HEK293 (cell line): Measurements from ENCODE around the gene SPACA7.

ENCODE experiments used
- ELK4 ChIP-seq: IDR thresholded peaks from 2 replicates; pipeline ENCODE4 v1.6.1; 2011; ENCODE audit warnings: mild to moderate bottlenecking, low read depth, low read length, borderline replicate concordance
- FEZF1 ChIP-seq: fragments of 450-650 bp; formaldehyde crosslinking; IDR thresholded peaks from 2 replicates; pipeline ENCODE4 v1.5.1; 2016; ENCODE audit warnings: missing biosample characterization, missing genetic modification characterization
- MEIS1 ChIP-seq: sonication (generic); formaldehyde crosslinking; IDR thresholded peaks from 2 replicates; pipeline ENCODE4 v1.8.1; 2022; ENCODE audit warnings: missing genetic modification reagents, mild to moderate bottlenecking, borderline replicate concordance
- PRDM4 ChIP-seq: fragments of 450-650 bp; formaldehyde crosslinking; IDR thresholded peaks from 2 replicates; pipeline ENCODE4 v1.5.1; 2017; ENCODE audit warnings: missing biosample characterization, missing genetic modification characterization
- ZBTB7A ChIP-seq: fragments of 450-650 bp; formaldehyde crosslinking; IDR thresholded peaks from 2 replicates; pipeline ENCODE4 v1.5.1; 2016; ENCODE audit warnings: low read depth, missing biosample characterization, missing genetic modification characterization
- ZNF148 ChIP-seq: fragments of 450-650 bp; formaldehyde crosslinking; IDR thresholded peaks from 2 replicates; pipeline ENCODE4 v1.5.0; 2017; ENCODE audit warnings: missing biosample characterization, missing genetic modification characterization, borderline replicate concordance
- ZNF155 ChIP-seq: fragments of 450-650 bp; formaldehyde crosslinking; IDR thresholded peaks from 2 replicates; pipeline ENCODE4 v1.5.1; 2016; ENCODE audit warnings: missing biosample characterization, missing genetic modification characterization
- ZNF223 ChIP-seq: fragments of 450-650 bp; formaldehyde crosslinking; IDR thresholded peaks from 2 replicates; pipeline ENCODE4 v1.5.1; 2016; ENCODE audit warnings: missing biosample characterization, missing genetic modification characterization
- ZNF266 ChIP-seq: fragments of 450-650 bp; formaldehyde crosslinking; IDR thresholded peaks from 2 replicates; pipeline ENCODE4 v1.5.1; 2016; ENCODE audit warnings: missing biosample characterization, missing genetic modification characterization, low read depth
- ZNF280C ChIP-seq: fragments of 450-650 bp; formaldehyde crosslinking; IDR thresholded peaks from 2 replicates; pipeline ENCODE4 v1.5.1; 2016; ENCODE audit warnings: missing biosample characterization, missing genetic modification characterization
- ZNF354C ChIP-seq: fragments of 450-650 bp; formaldehyde crosslinking; IDR thresholded peaks from 2 replicates; pipeline ENCODE4 v1.5.1; 2016; ENCODE audit warnings: missing biosample characterization, missing genetic modification characterization, low read depth, borderline replicate concordance
- ZNF449 ChIP-seq: fragments of 450-650 bp; formaldehyde crosslinking; IDR thresholded peaks from 2 replicates; pipeline ENCODE4 v1.5.1; 2017; ENCODE audit warnings: missing biosample characterization, mild to moderate bottlenecking, missing genetic modification characterization, moderate library complexity
- ZNF48 ChIP-seq: fragments of 450-650 bp; formaldehyde crosslinking; IDR thresholded peaks from 2 replicates; pipeline ENCODE4 v1.5.1; 2016; ENCODE audit warnings: missing biosample characterization, missing genetic modification characterization
- ZNF585B ChIP-seq: fragments of 450-650 bp; formaldehyde crosslinking; IDR thresholded peaks from 2 replicates; pipeline ENCODE4 v1.5.1; 2016; ENCODE audit warnings: missing biosample characterization, missing genetic modification characterization
- ZNF600 ChIP-seq: fragments of 450-650 bp; formaldehyde crosslinking; IDR thresholded peaks from 2 replicates; pipeline ENCODE4 v1.5.1; 2016; ENCODE audit warnings: missing biosample characterization, missing genetic modification characterization
- ZNF624 ChIP-seq: fragments of 450-650 bp; formaldehyde crosslinking; IDR thresholded peaks from 2 replicates; pipeline ENCODE4 v1.5.1; 2017; ENCODE audit warnings: missing biosample characterization, missing genetic modification characterization
- ZNF701 ChIP-seq: fragments of 450-650 bp; formaldehyde crosslinking; IDR thresholded peaks from 2 replicates; pipeline ENCODE4 v1.5.1; 2016; ENCODE audit warnings: missing biosample characterization, missing genetic modification characterization
- ZNF707 ChIP-seq: fragments of 450-650 bp; formaldehyde crosslinking; IDR thresholded peaks from 2 replicates; pipeline ENCODE4 v1.5.1; 2016; ENCODE audit warnings: missing biosample characterization, missing genetic modification characterization
- TF ChIP-seq, protein P1 (sequence below): fragments of 450-650 bp; formaldehyde crosslinking; IDR thresholded peaks from 2 replicates; pipeline ENCODE4 v1.5.1; 2016; ENCODE audit warnings: missing biosample characterization, missing genetic modification characterization
- TF ChIP-seq, protein P2 (sequence below): fragments of 450-650 bp; formaldehyde crosslinking; optimal IDR thresholded peaks from 2 replicates; pipeline ENCODE3; 2016; ENCODE audit warnings: missing biosample characterization, mild to moderate bottlenecking, missing genetic modification characterization
- TF ChIP-seq, protein P3 (sequence below): fragments of 450-650 bp; formaldehyde crosslinking; IDR thresholded peaks from 2 replicates; pipeline ENCODE4 v1.5.1; 2016; ENCODE audit warnings: missing biosample characterization, missing genetic modification characterization
- TF ChIP-seq, protein P4 (sequence below): fragments of 450-650 bp; formaldehyde crosslinking; IDR thresholded peaks from 2 replicates; pipeline ENCODE4 v1.5.1; 2017; ENCODE audit warnings: missing biosample characterization, missing genetic modification characterization

The SPACA7 gene

GRCh38 chr13:112346173-112346898 is 29.8 kb upstream of the SPACA7 start (continued):
- no peak for TF ChIP-seq ZNF155 (tag by site-specific recombination)
- TF ChIP-seq, protein P1, sequence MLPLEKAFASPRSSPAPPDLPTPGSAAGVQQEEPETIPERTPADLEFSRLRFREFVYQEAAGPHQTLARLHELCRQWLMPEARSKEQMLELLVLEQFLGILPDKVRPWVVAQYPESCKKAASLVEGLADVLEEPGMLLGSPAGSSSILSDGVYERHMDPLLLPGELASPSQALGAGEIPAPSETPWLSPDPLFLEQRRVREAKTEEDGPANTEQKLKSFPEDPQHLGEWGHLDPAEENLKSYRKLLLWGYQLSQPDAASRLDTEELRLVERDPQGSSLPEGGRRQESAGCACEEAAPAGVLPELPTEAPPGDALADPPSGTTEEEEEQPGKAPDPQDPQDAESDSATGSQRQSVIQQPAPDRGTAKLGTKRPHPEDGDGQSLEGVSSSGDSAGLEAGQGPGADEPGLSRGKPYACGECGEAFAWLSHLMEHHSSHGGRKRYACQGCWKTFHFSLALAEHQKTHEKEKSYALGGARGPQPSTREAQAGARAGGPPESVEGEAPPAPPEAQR (tag by site-specific recombination): no peak
- TF ChIP-seq ZNF585B (tag by site-specific recombination): no peak
- TF ChIP-seq PRDM4 (tag by site-specific recombination): peak; percentile 95
- peak; percentile 92 for TF ChIP-seq MEIS1 (CRISPR knock-in tag)
- no peak for TF ChIP-seq ZNF266 (tag by site-specific recombination)
- TF ChIP-seq, protein P2, sequence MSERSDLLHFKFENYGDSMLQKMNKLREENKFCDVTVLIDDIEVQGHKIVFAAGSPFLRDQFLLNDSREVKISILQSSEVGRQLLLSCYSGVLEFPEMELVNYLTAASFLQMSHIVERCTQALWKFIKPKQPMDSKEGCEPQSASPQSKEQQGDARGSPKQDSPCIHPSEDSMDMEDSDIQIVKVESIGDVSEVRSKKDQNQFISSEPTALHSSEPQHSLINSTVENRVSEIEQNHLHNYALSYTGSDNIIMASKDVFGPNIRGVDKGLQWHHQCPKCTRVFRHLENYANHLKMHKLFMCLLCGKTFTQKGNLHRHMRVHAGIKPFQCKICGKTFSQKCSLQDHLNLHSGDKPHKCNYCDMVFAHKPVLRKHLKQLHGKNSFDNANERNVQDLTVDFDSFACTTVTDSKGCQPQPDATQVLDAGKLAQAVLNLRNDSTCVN: no peak
- TF ChIP-seq ZBTB7A (tag by site-specific recombination): 0 out of 2 replicates have a peak, but pooled peaks have one; percentile 16
- TF ChIP-seq, protein P3, sequence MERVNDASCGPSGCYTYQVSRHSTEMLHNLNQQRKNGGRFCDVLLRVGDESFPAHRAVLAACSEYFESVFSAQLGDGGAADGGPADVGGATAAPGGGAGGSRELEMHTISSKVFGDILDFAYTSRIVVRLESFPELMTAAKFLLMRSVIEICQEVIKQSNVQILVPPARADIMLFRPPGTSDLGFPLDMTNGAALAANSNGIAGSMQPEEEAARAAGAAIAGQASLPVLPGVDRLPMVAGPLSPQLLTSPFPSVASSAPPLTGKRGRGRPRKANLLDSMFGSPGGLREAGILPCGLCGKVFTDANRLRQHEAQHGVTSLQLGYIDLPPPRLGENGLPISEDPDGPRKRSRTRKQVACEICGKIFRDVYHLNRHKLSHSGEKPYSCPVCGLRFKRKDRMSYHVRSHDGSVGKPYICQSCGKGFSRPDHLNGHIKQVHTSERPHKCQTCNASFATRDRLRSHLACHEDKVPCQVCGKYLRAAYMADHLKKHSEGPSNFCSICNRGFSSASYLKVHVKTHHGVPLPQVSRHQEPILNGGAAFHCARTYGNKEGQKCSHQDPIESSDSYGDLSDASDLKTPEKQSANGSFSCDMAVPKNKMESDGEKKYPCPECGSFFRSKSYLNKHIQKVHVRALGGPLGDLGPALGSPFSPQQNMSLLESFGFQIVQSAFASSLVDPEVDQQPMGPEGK (tag by site-specific recombination): peak; percentile 91
- no peak for TF ChIP-seq ZNF701 (tag by site-specific recombination)
- 0 out of 2 replicates have a peak, but pooled peaks have one; percentile 51 for TF ChIP-seq ZNF223 (tag by site-specific recombination)
- TF ChIP-seq ZNF624 (tag by site-specific recombination): no peak
- TF ChIP-seq ZNF280C (tag by site-specific recombination): no peak
- no peak; the same call in 1 of the 2 replicates for TF ChIP-seq ZNF48 (tag by site-specific recombination)
- TF ChIP-seq ZNF707: no peak
- TF ChIP-seq ZNF449: 0 out of 2 replicates have a peak, but pooled peaks have one; percentile 27
- TF ChIP-seq ZNF600 (tag by site-specific recombination): peak; percentile 77
- TF ChIP-seq, protein P4, sequence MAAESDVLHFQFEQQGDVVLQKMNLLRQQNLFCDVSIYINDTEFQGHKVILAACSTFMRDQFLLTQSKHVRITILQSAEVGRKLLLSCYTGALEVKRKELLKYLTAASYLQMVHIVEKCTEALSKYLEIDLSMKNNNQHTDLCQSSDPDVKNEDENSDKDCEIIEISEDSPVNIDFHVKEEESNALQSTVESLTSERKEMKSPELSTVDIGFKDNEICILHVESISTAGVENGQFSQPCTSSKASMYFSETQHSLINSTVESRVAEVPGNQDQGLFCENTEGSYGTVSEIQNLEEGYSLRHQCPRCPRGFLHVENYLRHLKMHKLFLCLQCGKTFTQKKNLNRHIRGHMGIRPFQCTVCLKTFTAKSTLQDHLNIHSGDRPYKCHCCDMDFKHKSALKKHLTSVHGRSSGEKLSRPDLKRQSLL (tag by site-specific recombination): 0 out of 2 replicates have a peak, but pooled peaks have one; percentile 4
- no peak for TF ChIP-seq ZNF148 (tag by site-specific recombination)
- TF ChIP-seq ZNF354C (tag by site-specific recombination): no peak
- TF ChIP-seq FEZF1 (tag by site-specific recombination): peak; percentile 99
- TF ChIP-seq ELK4: no peak
